Panc1 (cell line): ENCODE results near the gene NUP153. TPM values are rescaled to one million over a fixed set of nuclear protein-coding genes. Genes with fewer than 3 reads are reported as not detected.

Experiments
- ATAC-seq: fragments of 200-7000 bp; cut with Tn5 transposase; 2 replicates; pipeline ENCODE4 v1.9.1; 2020; ENCODE audit warnings: mild to moderate bottlenecking, moderate library complexity
- BruUV-seq: library from RNA; stranded (reverse); fragments of 400-500 nt; replicated peaks from 2 replicates; lab custom pipeline; 2021; lab: Mats Ljungman, UMichigan
- CTCF ChIA-PET: fragments of 300-600 bp; sonication (Branson Sonifier 250); formaldehyde crosslinking; loops from one replicate; lab custom pipeline; 2022; ENCODE audit warnings: antibody characterized with exemption; lab: Charles Lee
- POLR2A ChIA-PET: fragments of 300-600 bp; sonication (Branson Sonifier 250); formaldehyde crosslinking; loops from one replicate; lab custom pipeline; 2022; ENCODE audit warnings: antibody characterized with exemption; lab: Charles Lee
- DNase-seq: peaks from one replicate; pipeline ENCODE4 v3.0.0-alpha.2; 2010; ENCODE audit warnings: low read depth, low spot score
- H3K27ac ChIP-seq: 2 replicates; pipeline ENCODE4 v1.5.1; 2011; ENCODE audit warnings: mild to moderate bottlenecking, low read length, inconsistent platforms
- H3K27me3 ChIP-seq: fragments of 200-500 bp; sonication (Bioruptor generic); 2 replicates; pipeline ENCODE4 v1.6.0; 2014; ENCODE audit warnings: low read length, inconsistent platforms; ENCODE audit not compliant: control insufficient read depth, insufficient read depth
- H3K36me3 ChIP-seq: fragments of 200-500 bp; sonication (Bioruptor generic); 2 replicates; pipeline ENCODE4 v1.5.1; 2014; ENCODE audit warnings: inconsistent platforms, mild to moderate bottlenecking, low read length, moderate library complexity; ENCODE audit not compliant: control insufficient read depth, insufficient read depth
- H3K4me1 ChIP-seq: 2 replicates; pipeline ENCODE4 v1.5.1; 2011; ENCODE audit warnings: inconsistent platforms, mild to moderate bottlenecking, low read length, moderate library complexity; ENCODE audit not compliant: control insufficient read depth, insufficient read depth
- H3K4me3 ChIP-seq, 2 experiments: 2 replicates each; pipeline ENCODE4 v1.5.1; 2011 to 2012; ENCODE audit warnings: low read depth in 2 of 2, low read length in 2 of 2, mild to moderate bottlenecking in 2 of 2, inconsistent platforms in 1 of 2, moderate library complexity in 1 of 2
- H3K9me3 ChIP-seq: fragments of 200-500 bp; sonication (Bioruptor generic); 2 replicates; pipeline ENCODE4 v1.5.1; 2014; ENCODE audit warnings: low read depth, mild to moderate bottlenecking, inconsistent platforms, low read length, moderate library complexity; ENCODE audit not compliant: control insufficient read depth, insufficient read depth
- POLR2AphosphoS5 ChIP-seq: IDR thresholded peaks from 2 replicates; pipeline ENCODE4 v1.6.1; 2012; ENCODE audit warnings: mild to moderate bottlenecking, low read depth, low read length, moderate library complexity
- SIN3A ChIP-seq: IDR thresholded peaks from 2 replicates; pipeline ENCODE4 v1.6.1; 2012; ENCODE audit warnings: low read depth, mild to moderate bottlenecking, low read length, moderate library complexity, borderline replicate concordance; ENCODE audit not compliant: insufficient read depth
- TCF7L2 ChIP-seq: IDR thresholded peaks from 2 replicates; pipeline ENCODE4 v1.6.1; 2011; ENCODE audit warnings: mild to moderate bottlenecking, low read depth, low read length, inconsistent platforms
- in situ Hi-C: cut with HindIII; loops from 2 replicates; pipeline ENCODE4 v1.10.0; 2016; ENCODE audit warnings: low sequenced_read_pairs, low pct_unique_long_range_greater_than_20kb
- intact Hi-C: fragments of 100-400 bp; cut with micrococcal nuclease; formaldehyde crosslinking; loops from one replicate; pipeline ENCODE4 v1.10.0; 2022; ENCODE audit not compliant: unreplicated experiment
- total RNA-seq: library from RNA; stranded (reverse); gene quantifications from one replicate; pipeline ENCODE4 v1.2.1, GENCODE V29; 2021; ENCODE audit not compliant: unreplicated experiment
- TF ChIP-seq, protein P1 (sequence below), 2 experiments: IDR thresholded peaks; 2 replicates each; pipeline ENCODE4 v1.6.1; 2011 to 2012; ENCODE audit warnings: low read depth in 2 of 2, control low read depth in 1 of 2, low read length in 1 of 2, mild to moderate bottlenecking in 1 of 2, moderate library complexity in 1 of 2; ENCODE audit not compliant: insufficient read depth in 1 of 2
- TF ChIP-seq, protein P2 (sequence below): fragments of 450-650 bp; IDR thresholded peaks from 2 replicates; pipeline ENCODE4 v1.5.1; 2017; ENCODE audit warnings: mild to moderate bottlenecking

The NUP153 gene
- total RNA-seq, 1 experiment from 2014 or later, result 62.0 TPM

DNA sequence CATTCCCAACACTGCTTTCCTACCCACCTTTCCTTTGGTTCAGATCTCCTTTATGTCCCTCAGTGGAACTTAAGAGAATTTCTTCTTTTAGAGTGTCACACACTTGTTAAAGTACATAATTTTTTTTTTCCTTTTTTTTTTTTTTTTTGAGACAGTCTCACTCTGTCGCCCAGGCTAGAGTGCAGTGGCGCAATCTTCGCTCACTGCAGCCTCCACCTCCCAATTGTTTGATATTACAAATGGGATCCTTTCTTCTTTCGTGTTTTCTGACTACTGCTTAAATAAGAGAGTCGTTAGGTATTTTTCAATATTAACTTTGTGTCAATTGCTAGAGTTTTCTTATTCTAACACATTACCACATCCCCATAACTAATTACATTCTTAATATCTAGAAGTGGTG, 29.1 kb downstream of the NUP153 start:
- Histone ChIP-seq H3K9me3 (no peaks in the 10 kb centered on the region), H3K36me3 (peaks cover 12% of the 10 kb centered on the region), H3K27ac (no peak overlapping the region), H3K27me3 (no peaks in the 10 kb centered on the region), H3K4me1 (no peaks in the 10 kb centered on the region), H3K4me3 (no peak overlapping the region)
- no peak for ATAC-seq
- intact Hi-C loops, result no loop called here
- DNase-seq, result no peak
- BruUV-seq, result no TSS peak
- ChIA-PET POLR2A (no interaction called here), CTCF (no interaction called here)
- in situ Hi-C loops, result no loop called here
- no peak for TF ChIP-seq SIN3A
- TF ChIP-seq, protein P1, sequence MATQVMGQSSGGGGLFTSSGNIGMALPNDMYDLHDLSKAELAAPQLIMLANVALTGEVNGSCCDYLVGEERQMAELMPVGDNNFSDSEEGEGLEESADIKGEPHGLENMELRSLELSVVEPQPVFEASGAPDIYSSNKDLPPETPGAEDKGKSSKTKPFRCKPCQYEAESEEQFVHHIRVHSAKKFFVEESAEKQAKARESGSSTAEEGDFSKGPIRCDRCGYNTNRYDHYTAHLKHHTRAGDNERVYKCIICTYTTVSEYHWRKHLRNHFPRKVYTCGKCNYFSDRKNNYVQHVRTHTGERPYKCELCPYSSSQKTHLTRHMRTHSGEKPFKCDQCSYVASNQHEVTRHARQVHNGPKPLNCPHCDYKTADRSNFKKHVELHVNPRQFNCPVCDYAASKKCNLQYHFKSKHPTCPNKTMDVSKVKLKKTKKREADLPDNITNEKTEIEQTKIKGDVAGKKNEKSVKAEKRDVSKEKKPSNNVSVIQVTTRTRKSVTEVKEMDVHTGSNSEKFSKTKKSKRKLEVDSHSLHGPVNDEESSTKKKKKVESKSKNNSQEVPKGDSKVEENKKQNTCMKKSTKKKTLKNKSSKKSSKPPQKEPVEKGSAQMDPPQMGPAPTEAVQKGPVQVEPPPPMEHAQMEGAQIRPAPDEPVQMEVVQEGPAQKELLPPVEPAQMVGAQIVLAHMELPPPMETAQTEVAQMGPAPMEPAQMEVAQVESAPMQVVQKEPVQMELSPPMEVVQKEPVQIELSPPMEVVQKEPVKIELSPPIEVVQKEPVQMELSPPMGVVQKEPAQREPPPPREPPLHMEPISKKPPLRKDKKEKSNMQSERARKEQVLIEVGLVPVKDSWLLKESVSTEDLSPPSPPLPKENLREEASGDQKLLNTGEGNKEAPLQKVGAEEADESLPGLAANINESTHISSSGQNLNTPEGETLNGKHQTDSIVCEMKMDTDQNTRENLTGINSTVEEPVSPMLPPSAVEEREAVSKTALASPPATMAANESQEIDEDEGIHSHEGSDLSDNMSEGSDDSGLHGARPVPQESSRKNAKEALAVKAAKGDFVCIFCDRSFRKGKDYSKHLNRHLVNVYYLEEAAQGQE (IDR thresholded peaks at IDR 0.05; ENCODE audit: insufficient read depth in 1 of 2, low read depth in 2 of 2, low read length in 1 of 2), result no peak
- TF ChIP-seq, protein P2, sequence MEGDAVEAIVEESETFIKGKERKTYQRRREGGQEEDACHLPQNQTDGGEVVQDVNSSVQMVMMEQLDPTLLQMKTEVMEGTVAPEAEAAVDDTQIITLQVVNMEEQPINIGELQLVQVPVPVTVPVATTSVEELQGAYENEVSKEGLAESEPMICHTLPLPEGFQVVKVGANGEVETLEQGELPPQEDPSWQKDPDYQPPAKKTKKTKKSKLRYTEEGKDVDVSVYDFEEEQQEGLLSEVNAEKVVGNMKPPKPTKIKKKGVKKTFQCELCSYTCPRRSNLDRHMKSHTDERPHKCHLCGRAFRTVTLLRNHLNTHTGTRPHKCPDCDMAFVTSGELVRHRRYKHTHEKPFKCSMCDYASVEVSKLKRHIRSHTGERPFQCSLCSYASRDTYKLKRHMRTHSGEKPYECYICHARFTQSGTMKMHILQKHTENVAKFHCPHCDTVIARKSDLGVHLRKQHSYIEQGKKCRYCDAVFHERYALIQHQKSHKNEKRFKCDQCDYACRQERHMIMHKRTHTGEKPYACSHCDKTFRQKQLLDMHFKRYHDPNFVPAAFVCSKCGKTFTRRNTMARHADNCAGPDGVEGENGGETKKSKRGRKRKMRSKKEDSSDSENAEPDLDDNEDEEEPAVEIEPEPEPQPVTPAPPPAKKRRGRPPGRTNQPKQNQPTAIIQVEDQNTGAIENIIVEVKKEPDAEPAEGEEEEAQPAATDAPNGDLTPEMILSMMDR, result no peak
- no peak for TF ChIP-seq TCF7L2
- TF ChIP-seq POLR2AphosphoS5, result no peak

DNA sequence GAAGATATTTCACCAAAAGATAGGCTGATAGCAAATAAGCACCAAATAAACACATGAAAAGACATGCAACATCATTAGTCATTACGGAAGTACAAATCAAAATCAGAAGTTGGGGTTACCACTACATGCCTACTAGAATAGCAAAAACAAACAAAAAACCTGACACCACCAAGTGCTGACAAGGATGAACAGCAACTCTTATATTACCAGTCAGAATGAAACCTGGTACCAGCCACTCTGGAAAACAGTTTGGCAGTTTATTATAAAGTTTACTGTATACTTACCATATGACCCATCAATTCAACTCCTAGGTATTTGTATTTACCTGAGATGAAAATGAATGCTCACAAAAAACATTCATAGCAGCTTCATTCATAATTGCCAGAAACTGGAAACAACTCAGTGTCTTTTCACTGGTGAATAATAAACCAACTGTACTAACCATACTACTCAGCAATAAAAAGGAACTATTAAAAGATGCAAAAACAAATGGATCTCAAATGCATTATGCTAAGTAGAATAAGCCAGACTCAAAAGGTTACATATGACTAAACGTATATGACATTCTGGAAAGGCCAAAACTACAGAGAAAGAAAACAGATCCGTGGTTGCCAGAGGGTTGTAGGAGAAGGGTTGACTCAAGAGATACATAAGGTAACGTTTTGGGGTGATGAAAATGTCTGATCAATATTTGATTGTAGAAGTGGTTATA, 33.0 kb downstream of the NUP153 start:
- H3K27me3 ChIP-seq, result no peaks in the 10 kb centered on the region
- BruUV-seq, result no TSS peak
- POLR2A ChIA-PET, result no interaction called here
- ATAC-seq (no peak), DNase-seq (no peak)
- no peak overlapping the region for H3K4me3 ChIP-seq
- TF ChIP-seq TCF7L2 (no peak), POLR2AphosphoS5 (no peak), SIN3A (no peak)
- TF ChIP-seq, protein P2, result no peak
- TF ChIP-seq, protein P1 (IDR thresholded peaks at IDR 0.05; ENCODE audit: insufficient read depth in 1 of 2, low read depth in 2 of 2, low read length in 1 of 2), result no peak
- intact Hi-C loops, result no loop called here
- H3K4me1 ChIP-seq, result no peaks in the 10 kb centered on the region
- no peaks in the 10 kb centered on the region for H3K9me3 ChIP-seq
- CTCF ChIA-PET, result no interaction called here
- no peak overlapping the region for H3K27ac ChIP-seq
- H3K36me3 ChIP-seq, result peaks cover 22% of the 10 kb centered on the region
- in situ Hi-C loops, result no loop called here
